ENCODE results near the gene HMGN3.

Gene HMGN3

GRCh38 chr6:79184086-79184485, 50.4 kb downstream of the HMGN3 start:
- DNase-seq = no peak

- DNase-seq = no peak
These were observed 54.4 kb downstream of the HMGN3 start for GRCh38 chr6:79180052-79180451.

GRCh38 chr6:79173378-79173777, 61.1 kb downstream of the HMGN3 start:
- no peak for DNase-seq

- no peak for DNase-seq
These were observed 63.5 kb downstream of the HMGN3 start for GRCh38 chr6:79170959-79171358.

GRCh38 chr6:79170431-79170830, 64.1 kb downstream of the HMGN3 start:
- no peak for DNase-seq

- no peak for DNase-seq
These were observed 65.8 kb downstream of the HMGN3 start for GRCh38 chr6:79168695-79168980.

- DNase-seq = no peak
These were observed 66.4 kb downstream of the HMGN3 start for GRCh38 chr6:79167931-79168694.

- no peak for DNase-seq
These were observed 74.6 kb downstream of the HMGN3 start for GRCh38 chr6:79159846-79160245.

- DNase-seq = no peak
These were observed 75.5 kb downstream of the HMGN3 start for GRCh38 chr6:79158856-79159516.

- DNase-seq = no peak
These were observed 76.4 kb downstream of the HMGN3 start for GRCh38 chr6:79157961-79158644.

- DNase-seq = no peak
These were observed 82.2 kb downstream of the HMGN3 start for GRCh38 chr6:79152269-79152737.
